ENCODE measurements around the gene MMP24OS.
A peak's percentile ranks its signal among the peaks of the same experiment; 100 is the strongest.

The MMP24OS gene

DNA sequence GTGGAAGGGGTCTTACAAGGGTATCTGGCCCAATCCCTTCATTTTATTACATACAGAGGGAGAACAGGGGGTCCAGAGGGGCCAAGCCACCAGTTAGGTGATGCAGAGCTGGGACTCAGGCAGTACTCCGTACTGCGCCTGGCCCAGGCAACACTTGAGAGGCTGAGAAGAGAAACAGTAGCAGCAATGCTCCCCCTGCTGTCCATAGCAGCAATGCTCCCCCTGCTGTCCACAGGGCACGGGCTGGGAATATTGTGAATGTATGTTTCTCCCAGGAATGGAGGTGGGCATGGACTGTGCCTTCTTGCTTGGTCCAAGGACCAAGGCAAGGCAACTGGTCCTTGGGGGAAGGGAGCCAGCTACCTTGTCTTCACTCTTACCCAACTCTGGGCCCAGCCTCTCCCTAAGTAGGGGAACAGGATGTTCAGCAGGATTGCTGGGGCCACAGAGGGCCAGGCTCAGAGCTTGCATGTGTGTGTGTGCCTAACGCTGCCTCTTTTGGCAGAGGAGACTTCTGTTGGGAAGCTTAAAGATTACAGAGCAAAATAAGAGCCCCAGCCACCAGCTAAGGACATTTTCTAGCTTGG lies 29.1 kb upstream of the MMP24OS start:
- DNase-seq (ENCODE audit: low spot score) = no peak

DNA sequence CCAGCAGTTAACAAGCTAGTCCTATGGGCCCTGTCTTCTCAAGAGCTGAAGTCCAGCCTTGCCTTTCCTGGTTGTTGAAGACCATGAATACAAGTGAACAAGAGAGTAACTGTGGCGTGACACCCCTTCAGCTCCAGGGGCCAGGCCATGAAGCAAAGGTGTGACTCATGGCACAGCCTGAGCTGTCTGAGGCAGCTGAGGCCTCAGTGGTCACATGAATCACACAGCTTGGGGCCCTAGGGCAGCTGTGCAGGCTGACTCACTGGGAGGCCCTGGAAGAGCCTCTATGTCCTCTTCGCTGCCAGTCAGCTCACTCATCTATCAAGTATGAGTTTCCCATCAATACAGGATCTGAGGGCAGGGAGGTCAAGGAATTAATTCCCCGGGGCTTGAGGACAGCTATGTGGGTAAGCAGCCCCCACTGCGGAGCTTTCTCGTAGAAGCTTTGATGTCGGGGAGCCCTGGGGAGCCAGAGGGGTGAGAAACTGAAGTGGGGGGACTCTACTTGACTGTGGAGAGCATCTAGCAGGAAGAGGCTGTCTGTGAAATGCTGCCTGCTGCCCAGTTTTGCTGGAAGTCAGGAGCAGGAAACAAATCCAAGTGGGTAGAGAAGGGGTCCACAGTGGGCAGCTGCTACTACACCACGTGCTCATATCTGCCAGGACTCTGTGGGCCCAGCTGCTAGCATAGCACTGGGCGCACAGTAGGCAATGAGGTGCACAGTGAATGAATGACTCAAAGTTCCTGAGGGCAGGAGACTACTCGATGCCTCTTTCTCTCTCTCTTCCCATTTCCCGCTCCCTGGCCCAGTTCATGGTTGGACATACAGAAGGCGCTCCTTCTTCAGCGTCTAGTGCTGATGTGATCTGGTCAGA lies 28.0 kb upstream of the MMP24OS start:
- DNase-seq (ENCODE audit: low spot score) = no peak

DNA sequence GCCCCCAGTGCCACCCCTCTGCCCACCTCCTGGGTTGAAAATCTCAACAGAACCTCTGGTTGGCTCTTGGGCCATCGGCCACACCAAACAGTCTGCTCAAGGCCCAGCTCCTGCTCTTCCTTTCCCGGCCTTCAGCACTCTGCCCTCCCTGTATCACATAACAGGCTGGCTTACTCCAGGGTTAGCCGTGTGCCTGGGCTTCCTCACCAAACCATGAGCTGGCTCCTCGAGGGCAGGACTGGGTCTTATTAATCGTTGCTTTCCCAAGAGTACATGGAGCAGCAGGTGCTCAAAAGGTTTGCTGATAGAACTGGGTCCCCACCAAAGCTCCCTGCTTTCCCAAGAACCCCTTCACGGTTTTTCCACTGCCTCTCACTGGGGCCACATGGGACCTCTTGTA lies 27.0 kb upstream of the MMP24OS start:
- DNase-seq (ENCODE audit: low spot score) = no peak

DNA sequence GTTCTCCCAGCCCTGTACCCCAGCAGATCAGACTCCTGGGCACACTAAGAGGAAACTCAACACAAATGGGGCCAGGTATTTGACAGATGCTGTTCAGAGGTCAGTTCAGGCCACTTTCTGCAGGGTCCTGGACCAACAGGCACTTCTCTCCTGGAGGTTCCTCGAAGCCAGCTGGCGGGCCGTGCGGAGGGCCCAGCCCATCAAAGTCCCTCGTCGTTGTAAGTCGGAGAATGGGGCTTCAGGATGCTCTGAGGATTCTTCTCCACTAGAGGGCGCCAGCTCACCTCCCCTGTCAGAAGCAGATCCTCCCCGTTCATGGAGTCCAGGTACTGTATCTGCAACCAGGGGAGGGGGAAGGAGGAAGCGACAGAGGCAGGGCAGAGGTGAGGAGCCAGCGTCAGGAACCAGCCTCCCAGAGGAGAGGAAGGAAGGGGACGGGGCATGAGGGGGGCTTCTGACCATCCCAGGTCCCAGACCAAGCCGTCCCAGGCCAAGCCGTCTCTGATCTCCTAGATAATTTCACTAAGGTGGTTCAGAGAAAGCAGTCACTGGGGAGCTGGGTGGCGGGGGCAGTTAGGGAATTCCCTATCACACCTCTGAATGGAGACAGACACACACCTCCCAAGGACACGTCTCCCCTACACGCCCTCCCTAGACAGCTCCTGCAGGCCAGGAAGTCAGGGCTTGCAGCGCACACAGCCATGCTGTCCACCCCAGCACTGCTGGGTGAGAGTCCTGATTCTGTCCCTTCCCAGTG lies 26.0 kb upstream of the MMP24OS start:
- DNase-seq (ENCODE audit: low spot score) = peak; percentile 64

DNA sequence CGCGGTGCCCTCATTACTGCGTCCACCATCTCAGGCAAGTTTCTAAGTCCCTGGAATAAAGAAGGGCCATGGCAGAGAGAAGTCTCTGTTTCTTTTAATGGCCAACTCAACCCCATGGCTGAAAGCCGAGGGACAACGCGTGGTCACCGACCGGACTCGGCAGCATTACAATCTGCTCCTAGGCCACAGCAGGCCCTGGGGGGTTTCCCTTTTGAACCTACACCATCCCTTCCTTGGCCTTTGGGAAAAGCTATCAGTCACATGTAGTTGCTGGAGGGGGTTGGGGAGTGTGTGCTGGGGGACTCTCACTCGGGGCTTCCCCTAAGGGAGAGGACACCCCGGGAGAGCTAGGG lies 25.4 kb upstream of the MMP24OS start:
- no peak for DNase-seq (ENCODE audit: low spot score)

DNA sequence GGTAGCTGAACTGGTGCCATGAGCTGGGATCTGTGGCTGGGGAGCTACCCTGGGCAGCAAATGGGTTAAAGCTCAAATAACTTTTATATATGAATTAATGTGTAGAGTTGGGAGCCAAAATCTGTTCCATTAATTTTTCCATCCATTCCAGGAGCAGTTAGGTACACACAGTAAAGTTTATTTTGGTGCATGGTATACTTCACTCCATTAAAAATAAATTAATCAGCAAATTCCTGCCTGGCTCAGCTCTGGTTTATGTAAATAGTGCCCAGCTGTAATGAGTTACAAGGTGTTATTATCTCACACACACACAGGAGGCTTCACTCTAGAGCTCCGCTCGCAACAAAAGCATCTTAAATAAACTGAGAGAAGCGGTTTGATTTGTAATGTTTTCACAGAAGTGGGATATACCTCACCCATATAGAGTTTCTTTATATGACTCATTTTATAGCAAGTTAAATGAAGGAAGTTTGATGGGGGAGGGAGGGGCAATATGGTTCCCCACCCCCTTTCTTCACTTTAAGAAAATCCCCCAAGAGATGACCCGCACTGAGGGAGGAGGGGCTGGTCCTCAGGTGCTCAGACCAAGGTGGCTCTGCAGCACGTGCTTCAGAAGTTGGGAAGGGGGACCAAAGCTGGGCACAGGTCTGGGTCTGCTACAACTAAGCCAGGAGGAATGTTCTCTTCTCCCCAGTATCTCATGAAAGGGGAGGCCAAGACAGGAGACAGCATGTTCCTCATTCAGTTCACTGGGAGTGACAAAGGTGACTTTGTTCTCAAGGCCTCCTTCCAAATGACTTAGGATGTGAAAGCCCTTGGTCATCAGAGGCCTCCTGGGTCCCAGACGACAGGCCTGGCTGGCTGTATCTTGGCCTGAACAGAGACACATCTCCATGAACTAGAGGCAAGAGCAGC lies 24.8 kb upstream of the MMP24OS start:
- no peak for DNase-seq (ENCODE audit: low spot score)

DNA sequence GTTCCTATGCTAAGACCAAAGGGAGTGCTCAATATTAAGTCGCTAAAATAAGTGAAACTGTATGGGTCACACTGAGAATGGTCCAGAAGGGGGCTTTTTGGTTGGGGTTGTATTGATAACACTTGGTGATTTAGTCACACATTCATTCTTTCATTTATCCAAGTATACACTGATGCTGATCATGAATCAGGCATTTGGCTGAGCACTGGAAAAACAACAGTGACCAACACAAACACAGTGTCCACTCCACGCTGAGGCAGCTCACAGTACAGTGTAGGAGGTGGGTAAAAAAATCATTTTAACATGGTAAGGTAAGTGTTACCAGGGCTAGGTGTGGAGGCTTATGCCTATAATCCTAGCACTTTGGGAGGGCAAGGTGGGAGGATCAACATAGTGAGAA lies 23.5 kb upstream of the MMP24OS start:
- no peak for DNase-seq (ENCODE audit: low spot score)

DNA sequence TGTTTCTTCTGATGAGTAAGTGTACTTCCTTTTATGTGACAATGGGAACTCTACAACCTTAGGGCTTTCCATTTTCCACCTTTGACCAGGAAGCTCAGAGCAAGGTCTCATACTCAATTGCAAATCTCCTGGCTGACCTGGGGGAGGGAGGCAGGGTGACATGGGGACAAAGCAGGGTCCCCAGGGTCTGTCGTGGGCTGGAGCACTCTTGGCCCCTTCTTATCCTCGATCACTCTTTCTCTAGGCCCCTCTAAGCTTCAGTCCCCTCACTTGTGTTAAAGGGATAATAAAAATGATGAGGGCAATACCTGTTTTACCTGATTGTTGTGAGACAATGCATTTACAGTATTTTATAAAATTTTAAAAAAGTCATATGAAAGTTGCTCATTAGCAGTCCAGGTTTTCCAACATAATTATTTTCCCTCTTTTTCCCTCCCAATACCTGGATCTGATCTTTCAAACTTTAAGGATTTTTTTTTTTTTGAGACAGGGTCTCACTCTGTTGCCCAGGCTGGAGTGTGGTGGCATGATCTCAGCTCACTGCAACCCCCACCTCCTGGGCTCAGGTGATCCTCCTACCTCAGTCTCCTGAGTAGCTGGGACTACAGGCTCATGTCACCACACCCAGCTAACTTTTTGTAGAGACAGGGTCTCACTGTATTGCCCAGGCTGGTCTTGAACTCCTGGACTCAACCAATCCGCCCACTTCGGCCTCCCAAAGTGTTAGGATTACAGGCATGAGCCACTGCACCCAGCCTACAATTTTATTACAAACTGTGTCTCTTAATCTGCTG lies 22.7 kb upstream of the MMP24OS start:
- DNase-seq (ENCODE audit: low spot score) = peak; percentile 45

DNA sequence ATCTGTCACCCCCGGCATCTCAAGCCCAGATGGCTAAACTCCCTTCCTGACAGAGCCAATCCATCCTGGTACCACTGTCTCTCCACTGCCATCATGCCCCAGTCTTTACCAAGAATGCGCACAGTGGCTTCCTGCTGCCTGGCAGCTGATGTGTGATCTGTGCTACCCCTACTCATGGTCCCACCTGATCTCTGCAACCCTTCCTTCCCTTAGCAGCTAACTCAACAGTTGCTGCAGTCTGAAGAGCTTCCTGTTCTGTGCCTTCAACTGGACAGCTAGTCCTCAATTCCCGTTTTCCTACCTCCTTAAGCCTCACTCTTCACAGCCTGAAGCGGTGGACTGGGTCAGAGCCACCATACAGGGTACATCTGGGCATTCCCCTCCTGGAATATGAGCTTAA lies 21.9 kb upstream of the MMP24OS start:
- DNase-seq (ENCODE audit: low spot score) = no peak

DNA sequence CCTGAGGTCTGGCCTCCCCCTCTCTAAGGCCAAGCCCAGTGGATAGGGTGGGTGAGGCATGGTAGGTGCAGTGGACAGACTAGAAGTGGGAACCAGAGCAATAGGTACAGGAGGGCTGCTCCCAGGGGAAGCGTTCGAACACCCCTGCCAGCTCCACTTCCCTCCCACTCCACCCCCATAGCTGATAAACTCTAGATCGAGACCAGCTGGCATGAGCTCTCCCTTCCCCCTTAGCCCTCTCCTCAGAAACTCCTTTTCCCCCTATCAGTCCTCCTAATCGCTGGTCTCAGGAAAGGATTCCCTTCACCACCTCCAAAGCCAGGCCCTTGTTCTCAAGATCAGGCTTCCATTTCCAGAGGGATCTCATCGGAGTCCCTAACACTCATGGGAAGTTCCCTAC lies 20.3 kb upstream of the MMP24OS start:
- DNase-seq (ENCODE audit: low spot score) = no peak

DNA sequence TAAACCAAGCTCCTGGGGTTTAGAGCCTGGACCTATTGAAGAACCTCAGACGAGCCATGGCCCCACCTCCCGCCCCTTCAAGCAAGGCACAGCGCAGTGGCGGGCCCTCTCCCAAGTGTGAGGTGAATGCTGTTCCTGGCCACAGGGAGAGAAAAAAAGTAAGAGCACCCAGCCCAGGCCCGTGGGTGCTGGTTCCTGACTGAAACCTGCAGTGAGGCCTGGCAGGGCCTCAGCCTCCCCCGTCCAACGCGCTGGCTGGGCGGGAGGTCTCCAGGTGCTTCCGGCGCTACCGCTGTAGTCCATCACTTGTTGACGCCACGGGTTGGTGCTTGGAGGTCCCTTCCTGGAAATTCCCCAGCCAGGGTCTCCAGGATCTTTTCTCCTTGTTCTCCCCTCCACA lies 19.8 kb upstream of the MMP24OS start:
- no peak for DNase-seq (ENCODE audit: low spot score)

DNA sequence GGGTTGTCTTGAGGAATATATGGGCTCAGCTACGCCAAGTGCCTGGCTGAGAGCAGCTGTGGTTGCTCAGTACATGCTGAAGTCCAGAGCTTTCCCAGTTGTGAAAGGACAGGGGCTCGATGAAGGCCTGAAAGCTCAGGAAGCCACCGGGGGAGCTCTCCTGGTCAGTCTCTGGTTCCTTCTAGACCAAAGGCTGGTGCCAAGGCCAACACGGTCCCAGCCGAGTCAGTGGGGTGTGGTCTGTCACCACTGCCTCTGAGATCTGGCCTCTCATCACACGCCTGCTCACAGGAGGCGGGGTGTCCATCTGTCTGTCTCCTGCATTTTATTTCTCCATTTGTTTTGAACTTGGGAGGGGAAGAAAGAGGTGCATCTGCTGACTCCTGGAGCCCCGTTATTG lies 19.2 kb upstream of the MMP24OS start:
- DNase-seq (ENCODE audit: low spot score) = no peak

DNA sequence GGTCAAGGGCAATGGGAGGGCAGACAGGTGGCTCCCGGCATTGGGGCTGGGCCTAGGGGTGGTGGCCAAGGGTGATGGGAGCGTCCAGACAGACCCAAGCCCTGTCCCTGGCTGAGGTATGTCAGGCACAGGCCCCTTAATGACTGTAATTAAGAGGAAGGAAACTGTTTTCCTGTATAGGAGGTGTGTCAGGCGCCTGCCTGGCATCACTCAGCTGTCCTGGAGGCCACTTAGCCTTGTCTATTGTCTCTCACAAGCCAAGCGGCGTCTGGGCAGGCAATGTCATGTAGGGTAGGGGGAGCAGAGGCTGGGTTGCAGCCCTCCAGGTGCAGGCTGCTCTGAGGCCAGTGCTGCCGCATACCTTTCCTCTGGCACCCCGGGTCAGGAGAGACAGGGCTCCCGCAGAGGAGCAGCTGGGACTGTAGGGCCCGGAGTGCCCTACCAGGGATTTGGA lies 18.2 kb upstream of the MMP24OS start:
- DNase-seq (ENCODE audit: low spot score) = no peak

DNA sequence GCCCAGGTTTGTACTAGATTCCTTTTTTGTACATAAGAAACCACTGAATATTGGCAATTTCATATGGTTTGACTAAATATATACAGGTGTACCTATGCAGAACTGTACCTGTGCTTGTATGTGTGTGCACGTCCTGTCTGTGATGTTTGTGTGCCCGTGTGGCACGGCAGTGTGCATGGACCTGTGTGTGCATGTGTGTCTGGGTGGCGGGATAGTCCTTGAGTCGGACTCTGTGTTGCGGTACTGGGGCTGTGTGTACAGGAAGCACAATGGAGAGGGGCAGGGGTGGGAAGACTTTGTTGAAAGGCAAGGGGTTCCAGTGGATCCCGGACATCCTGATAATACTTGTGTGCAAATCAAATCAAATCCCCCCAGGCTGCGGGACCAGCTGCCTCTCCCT lies 17.8 kb upstream of the MMP24OS start:
- DNase-seq (ENCODE audit: low spot score) = no peak

DNA sequence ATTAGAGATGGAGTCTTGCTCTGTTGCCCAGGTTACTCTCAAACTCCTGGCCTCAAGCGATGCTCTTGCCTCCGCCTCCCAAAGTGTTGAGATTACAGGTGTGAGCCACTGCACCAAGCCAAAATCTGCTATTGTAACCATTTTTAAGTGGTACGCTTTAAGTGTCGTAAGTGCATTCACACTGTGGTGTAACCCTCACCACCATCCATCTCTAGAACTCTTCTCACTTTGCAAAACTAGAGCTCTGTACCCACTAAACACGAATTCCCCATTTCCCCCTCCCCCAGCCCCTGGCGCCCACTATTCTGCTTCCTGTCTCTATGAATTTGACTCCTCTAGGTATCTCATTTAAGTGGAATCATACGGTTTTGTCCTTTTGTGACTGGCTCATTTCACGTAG lies 17.1 kb upstream of the MMP24OS start:
- DNase-seq (ENCODE audit: low spot score) = no peak

DNA sequence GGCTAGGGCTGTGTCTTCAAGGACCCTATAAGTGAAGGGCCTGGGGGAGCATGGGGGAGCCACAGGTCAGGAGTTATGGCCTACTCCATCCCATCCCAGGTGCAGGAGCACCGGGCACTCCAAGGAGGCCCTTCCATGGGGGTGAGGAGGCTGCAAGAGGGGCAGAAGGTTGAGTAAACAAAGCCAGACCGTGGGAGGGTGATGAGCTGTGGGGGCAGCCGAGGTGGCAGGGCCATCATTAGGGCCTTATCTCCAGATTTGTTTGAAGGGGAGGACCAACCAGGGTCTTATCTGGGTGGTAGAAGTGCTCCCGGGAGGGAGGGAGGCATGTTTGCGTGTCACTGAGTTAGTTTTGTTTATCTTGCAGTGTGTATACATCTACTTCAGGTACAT lies 16.4 kb upstream of the MMP24OS start:
- DNase-seq (ENCODE audit: low spot score) = no peak

DNA sequence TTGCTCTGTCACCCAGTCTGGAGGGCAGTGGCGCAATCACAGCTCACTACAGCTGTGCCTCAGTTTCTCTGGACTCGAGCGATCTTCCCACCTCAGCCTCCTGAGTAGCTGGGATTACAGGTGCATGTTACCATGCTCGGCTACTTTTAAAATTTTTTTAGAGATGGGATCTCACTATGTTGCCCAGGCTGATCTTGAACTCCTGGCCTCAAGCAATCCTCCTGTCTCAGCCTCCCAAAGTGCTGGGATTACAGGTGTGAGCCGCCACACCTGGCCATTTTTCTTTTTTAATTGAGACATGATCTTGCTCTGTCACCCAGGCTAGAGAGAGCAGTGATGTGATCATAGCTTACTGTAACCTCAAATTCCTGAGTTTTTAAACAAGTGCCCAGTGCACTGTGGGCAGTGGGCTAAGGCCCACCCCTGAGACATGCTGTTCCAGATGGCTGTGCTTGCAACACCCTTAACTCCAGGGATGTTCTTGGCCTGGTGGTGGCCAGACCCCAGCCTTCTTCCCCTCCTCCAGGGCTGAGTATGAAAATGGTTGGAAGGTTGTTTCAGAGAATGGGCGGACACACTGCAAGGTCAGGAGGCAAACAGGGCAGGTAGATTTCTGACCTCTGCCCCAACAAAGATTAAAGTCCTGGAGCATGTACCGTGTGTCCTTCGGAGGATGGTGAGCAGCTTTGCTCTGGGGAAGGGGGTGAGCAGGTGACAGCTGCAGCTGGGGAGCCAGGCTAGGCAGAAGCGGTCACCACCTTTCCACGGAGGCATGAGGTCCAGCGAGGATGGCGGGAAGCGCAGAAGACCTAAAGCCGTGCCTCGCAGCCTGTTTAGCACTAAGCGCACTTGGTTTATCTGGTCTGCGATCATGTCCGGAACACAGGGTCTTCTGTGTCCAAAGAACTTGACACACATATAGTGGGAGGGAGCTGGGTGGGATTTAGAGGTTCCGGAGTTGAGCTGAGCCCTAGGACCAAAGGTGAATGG lies 15.7 kb upstream of the MMP24OS start:
- no peak for DNase-seq (ENCODE audit: low spot score)

DNA sequence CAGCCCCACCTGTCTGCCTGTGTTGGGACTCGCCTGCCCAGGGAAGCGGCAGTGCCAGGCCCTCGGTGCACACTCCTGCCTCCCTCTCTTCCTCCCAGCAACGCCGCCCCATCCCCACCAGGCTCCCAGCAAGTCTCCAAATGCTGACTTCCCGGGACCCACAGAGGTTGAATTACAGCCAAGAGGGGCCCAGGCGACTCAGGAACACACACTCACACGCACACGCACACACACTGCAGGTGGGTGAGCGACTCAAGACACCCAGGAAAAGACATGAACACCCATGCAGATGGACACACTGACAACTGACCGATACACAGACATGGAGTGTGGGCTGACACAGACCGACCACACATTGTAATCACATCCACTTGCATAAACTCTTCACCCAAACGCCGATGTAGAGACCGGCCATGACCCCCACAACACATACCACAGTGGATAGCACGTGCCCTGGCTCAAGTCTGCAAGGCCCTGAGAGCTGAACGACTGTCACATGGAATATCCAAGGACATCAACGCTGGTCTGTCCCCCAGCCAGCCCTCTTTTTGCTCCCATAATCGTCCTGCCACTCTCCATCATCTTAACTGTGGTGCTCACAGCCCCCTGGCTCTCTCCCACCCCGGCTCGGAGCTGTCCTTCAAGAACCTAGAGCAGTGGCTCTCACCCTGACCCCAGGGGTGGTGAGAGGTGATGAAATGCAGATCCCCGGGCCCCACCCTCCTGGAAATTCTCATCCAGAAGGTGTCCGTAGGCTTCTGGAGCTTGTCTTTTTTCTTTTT lies 14.8 kb upstream of the MMP24OS start:
- DNase-seq (ENCODE audit: low spot score) = no peak

Data from left forelimb (tissue), 1 donor.